22Rv1 (cell line): Measurements from ENCODE around the gene EEPD1.
"Not testable (repeated sequence)": the region's sequence is repeated elsewhere in the genome, so short reads cannot be mapped to it uniquely, and the experiment has no call there.

ENCODE experiments used
- H3K27ac ChIP-seq: fragments of 450-650 bp; 2 replicates; pipeline ENCODE4 v1.5.1; 2017
- CTCF ChIP-seq: fragments of 450-650 bp; IDR thresholded peaks from 2 replicates; pipeline ENCODE4 v1.5.1; 2017; ENCODE audit warnings: mild to moderate bottlenecking
- ZFX ChIP-seq: fragments of 450-650 bp; IDR thresholded peaks from 2 replicates; pipeline ENCODE4 v1.6.1; 2017; ENCODE audit warnings: antibody characterized with exemption, borderline replicate concordance

The EEPD1 gene

GRCh38 chr7:36119983-36120646 is 32.9 kb upstream of the EEPD1 start:
- H3K27ac ChIP-seq: 0 out of 2 replicates have a peak overlapping the region, but pooled peaks have one; percentile 7
- peak; percentile 52 for TF ChIP-seq CTCF

DNA sequence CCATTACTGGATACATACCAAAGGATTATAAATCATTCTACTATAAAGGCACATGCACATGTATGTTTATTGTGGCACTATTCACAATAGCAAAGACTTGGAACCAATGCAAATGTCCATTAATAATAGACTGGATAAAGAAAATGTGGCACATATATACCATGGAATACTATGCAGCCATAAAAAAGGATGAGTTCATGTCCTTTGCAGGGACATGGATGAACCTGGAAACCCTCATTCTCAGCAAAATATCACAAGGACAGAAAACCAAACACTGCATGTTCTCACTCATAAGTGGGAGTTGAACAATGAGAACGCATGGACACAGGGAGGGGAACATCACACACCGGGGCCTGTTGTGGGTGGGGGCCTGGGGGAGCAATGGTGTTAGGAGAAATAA is 27.4 kb upstream of the EEPD1 start:
- not testable (repeated sequence) for H3K27ac ChIP-seq

DNA sequence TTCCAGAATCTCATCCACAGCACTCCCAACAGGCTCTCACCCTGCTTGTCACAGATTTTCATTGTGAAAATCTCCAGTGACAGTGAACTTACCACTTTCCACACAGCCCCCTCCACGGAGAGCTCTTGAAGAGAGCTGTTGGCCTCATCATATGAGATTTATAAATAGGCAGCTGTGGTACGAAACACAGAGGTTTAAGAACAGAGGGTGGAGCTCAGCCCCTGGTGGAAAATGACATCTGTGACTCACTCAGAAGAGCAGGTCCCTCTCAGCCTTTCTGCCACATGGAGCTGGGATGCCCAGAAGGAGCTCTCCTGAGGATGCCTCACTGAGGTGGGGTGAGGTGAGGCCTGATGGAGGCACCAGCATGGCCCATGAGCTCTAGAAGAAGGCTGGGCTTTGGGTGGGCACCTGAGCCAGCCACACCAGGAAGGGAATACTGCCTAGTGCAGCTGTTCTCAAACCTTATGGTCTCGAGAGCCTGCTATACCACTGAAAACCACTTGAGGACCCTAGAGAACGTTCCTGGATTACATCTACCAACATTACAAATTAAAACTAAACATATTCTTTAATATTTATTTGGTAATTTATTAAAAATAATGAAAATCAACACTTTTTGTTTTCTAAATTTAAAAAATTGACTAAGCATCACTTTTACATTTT is 25.8 kb upstream of the EEPD1 start:
- no peak overlapping the region for H3K27ac ChIP-seq
- no peak for TF ChIP-seq CTCF
- TF ChIP-seq ZFX: no peak

GRCh38 chr7:36128448-36129047 is 24.5 kb upstream of the EEPD1 start:
- peak overlapping the region; percentile 73 for H3K27ac ChIP-seq
- TF ChIP-seq ZFX (no peak), CTCF (peak; percentile 93)

DNA sequence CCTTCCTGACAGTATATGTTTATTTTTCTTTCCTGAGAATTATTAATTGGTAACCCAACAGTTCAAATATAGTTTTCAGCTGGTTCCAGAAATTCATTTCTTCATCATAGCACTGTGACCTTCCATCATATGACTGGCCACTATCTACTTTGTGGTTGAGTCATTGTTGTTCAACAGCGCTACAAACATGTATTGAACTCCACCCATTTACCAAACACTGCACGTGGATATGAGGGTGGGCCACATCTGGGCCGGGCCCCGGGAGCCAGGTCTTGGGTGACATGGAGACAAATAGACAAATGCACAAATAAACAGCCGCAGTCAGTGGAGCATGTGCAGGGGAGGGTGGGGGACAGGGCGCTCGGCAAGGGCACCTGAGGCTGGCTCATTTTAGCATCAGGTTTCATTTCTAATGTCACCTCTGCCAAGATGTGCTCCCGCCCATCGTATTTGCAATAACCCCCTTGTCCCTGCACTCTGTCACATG is 24.0 kb upstream of the EEPD1 start:
- TF ChIP-seq CTCF (no peak), ZFX (no peak)
- peak overlapping the region; percentile 73 for H3K27ac ChIP-seq

GRCh38 chr7:36130236-36130945 is 22.7 kb upstream of the EEPD1 start:
- TF ChIP-seq ZFX (no peak), CTCF (no peak)
- no peak overlapping the region for H3K27ac ChIP-seq

- TF ChIP-seq CTCF (no peak), ZFX (no peak)
- no peak overlapping the region for H3K27ac ChIP-seq
Measured at GRCh38 chr7:36131026-36131425, 22.0 kb upstream of the EEPD1 start.
